Measurements from ENCODE around the gene ATP8A2. TPM values are rescaled to one million over a fixed set of nuclear protein-coding genes. Genes with fewer than 3 reads are reported as not detected.

ATP8A2 gene
- total RNA-seq, 4 donors from 2014 or later, result 0.18 to 11.6 (median 1.8) TPM

DNA sequence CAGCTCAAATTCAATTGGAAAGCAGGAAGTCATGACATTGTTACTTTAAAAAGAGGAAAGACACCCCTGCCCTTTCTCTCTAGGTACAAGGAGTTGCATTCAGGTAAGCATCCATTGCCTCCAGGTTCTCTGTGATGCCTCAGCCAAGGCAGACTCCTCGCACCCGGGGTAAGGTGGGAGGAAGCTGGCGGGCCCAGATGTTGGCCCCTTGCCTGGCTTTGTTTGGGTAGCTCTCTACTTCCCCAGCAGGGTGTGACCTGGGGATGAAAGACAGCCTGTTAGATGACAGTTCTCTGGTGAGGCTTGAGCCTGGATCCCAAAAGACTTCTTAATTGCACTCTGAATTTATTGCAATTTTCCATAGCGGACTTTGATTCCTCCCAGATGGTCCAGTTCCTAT is 654.4 kb downstream of the ATP8A2 start:
- Histone ChIP-seq H3K4me1 (no peaks in the 10 kb centered on the region), H3K27me3 (no peaks in the 10 kb centered on the region), H3K9me3 (peaks cover 0 to 2% (median 0%) of the 10 kb centered on the region in 4 donors), H3K36me3 (no peaks in the 10 kb centered on the region), H3K27ac (no peak overlapping the region), H3K4me3 (no peak overlapping the region)
- TF ChIP-seq, protein P1, sequence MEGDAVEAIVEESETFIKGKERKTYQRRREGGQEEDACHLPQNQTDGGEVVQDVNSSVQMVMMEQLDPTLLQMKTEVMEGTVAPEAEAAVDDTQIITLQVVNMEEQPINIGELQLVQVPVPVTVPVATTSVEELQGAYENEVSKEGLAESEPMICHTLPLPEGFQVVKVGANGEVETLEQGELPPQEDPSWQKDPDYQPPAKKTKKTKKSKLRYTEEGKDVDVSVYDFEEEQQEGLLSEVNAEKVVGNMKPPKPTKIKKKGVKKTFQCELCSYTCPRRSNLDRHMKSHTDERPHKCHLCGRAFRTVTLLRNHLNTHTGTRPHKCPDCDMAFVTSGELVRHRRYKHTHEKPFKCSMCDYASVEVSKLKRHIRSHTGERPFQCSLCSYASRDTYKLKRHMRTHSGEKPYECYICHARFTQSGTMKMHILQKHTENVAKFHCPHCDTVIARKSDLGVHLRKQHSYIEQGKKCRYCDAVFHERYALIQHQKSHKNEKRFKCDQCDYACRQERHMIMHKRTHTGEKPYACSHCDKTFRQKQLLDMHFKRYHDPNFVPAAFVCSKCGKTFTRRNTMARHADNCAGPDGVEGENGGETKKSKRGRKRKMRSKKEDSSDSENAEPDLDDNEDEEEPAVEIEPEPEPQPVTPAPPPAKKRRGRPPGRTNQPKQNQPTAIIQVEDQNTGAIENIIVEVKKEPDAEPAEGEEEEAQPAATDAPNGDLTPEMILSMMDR (IDR thresholded peaks at IDR 0.05), result no peak
- TF ChIP-seq POLR2A (IDR thresholded peaks at IDR 0.05), result no peak
- no peak for DNase-seq

DNA sequence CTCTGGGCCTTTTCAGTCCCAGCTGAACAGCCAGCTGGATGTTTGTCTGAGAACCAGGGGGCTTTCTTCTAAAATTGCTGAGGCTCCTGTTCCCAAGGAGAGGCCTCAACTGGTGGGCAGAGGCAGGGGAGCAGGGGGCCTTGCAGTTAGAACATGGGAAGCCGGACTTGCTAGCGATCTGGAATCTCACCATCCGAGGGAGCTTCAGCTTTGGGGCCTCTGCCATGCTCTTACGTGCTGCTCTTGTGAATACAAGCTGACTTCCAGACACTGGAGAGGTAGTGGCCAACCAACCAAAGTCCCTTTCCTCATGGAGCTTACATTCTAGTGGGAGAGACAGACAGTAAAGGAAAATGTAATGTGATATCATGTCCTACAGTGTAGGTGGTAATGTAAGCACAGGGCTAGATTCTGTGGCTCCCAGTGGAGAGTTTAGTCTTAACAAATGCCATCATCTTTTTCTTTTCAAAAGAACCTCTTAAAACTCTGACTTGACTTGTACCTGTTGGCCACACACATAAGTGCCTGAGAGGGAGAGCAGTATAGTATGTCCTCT is 657.9 kb downstream of the ATP8A2 start:
- no peak overlapping the region for H3K4me3 ChIP-seq
- TF ChIP-seq, protein P1 (IDR thresholded peaks at IDR 0.05), result no peak
- no peak for TF ChIP-seq POLR2A (IDR thresholded peaks at IDR 0.05)
- no peaks in the 10 kb centered on the region for H3K4me1 ChIP-seq
- peaks cover 0 to 5% (median 0%) of the 10 kb centered on the region in 4 donors for H3K9me3 ChIP-seq
- no peak for DNase-seq
- no peaks in the 10 kb centered on the region for H3K36me3 ChIP-seq
- no peak overlapping the region for H3K27ac ChIP-seq
- H3K27me3 ChIP-seq, result no peaks in the 10 kb centered on the region

DNA sequence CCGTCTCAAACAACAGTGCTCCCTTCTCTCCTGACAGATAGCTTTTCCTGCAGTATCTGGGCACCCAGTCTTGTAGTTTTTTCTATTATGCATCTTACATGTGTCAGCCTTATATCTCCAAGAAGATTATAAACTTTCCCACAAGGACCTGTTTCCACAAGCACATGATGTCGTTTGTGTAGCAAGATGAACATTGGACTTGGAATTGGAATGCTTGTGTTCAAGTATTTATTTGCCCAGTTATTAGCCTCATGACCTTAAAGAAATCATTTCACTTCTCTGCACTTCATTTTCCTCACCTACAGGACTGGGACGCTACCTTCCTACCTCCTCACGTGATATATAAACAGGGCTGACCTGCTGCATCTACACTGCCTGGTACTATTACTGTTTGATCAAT is 658.6 kb downstream of the ATP8A2 start:
- Histone ChIP-seq H3K27me3 (no peaks in the 10 kb centered on the region), H3K9me3 (peaks cover 0 to 5% (median 0%) of the 10 kb centered on the region in 4 donors), H3K27ac (no peak overlapping the region), H3K4me3 (no peak overlapping the region), H3K4me1 (no peaks in the 10 kb centered on the region), H3K36me3 (no peaks in the 10 kb centered on the region)
- DNase-seq, result no peak
- TF ChIP-seq POLR2A (IDR thresholded peaks at IDR 0.05), result no peak
- TF ChIP-seq, protein P1 (IDR thresholded peaks at IDR 0.05), result no peak

DNA sequence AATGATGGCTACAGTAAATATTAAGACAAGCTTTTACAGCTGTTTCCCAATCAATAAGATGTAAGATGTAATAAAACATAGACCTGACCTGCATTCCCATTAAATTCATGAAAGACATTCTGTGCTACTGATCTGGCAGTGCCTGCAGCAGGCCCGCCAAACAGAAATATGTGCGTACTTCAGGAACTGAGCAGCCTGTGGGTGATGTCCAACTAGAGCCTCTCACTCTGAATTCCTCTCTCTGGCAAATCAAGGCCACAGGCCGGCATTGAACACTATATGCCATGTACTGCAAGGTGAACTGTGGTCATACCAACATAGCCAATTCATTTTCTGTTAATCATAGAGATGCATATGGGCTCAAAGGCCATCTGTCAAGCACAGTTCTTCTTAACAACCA is 662.2 kb downstream of the ATP8A2 start:
- Histone ChIP-seq H3K27ac (no peak overlapping the region), H3K36me3 (no peaks in the 10 kb centered on the region), H3K9me3 (peaks cover 0 to 5% (median 0%) of the 10 kb centered on the region in 4 donors), H3K4me1 (no peaks in the 10 kb centered on the region), H3K27me3 (peaks cover 0 to 4% of the 10 kb centered on the region in 2 donors), H3K4me3 (no peak overlapping the region)
- DNase-seq, result no peak
- no peak for TF ChIP-seq POLR2A (IDR thresholded peaks at IDR 0.05)
- TF ChIP-seq, protein P1 (IDR thresholded peaks at IDR 0.05), result no peak

DNA sequence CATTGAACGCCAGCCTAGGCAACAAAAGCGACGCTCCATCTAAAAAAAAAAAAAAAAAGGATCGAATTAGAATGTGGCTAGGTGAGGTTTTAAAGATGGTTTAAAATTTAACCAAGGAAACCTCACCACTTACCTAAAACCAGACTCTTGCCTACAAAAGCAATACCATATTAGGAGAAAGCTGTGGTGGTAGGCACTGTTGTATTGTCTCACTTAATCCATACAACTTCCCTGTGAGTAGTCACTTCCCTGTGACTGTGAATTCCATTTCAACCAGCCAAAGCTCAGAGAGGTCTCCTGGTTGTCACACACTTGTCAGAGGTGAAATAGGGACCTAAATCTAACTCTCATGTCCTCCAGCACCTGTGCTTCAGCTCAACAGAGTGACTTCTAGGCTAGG is 664.6 kb downstream of the ATP8A2 start:
- H3K36me3 ChIP-seq, result no peaks in the 10 kb centered on the region
- DNase-seq, result no peak
- H3K27me3 ChIP-seq, result peaks cover 0 to 4% of the 10 kb centered on the region in 2 donors
- H3K4me3 ChIP-seq, result no peak overlapping the region
- no peak overlapping the region for H3K27ac ChIP-seq
- H3K4me1 ChIP-seq, result no peaks in the 10 kb centered on the region
- TF ChIP-seq, protein P1 (IDR thresholded peaks at IDR 0.05), result no peak
- no peak for TF ChIP-seq POLR2A (IDR thresholded peaks at IDR 0.05)
- H3K9me3 ChIP-seq, result peaks cover 0 to 1% (median 0%) of the 10 kb centered on the region in 4 donors

DNA sequence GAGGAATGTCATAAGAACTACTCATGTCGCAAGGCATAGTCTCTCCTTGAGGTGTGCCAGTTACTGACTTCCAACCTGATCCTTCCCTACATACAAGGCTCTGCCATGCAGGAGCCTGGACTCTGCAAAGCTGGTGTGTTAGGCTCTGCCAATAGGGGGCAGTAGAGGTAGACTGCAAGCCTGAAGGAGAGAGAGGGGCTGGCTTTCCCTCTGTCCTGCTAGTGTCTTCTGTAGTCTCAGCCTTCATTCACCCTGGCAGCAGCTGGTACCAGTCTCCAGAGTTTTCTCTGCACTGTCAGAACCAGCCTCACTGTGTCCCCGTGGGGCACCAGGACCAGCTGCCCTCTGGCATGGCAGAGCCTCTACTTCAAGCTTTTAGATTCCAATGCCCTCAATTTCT is 665.5 kb downstream of the ATP8A2 start:
- Histone ChIP-seq H3K9me3 (no peaks in the 10 kb centered on the region), H3K4me3 (no peak overlapping the region), H3K36me3 (no peaks in the 10 kb centered on the region), H3K27me3 (peaks cover 0 to 4% of the 10 kb centered on the region in 2 donors), H3K4me1 (no peaks in the 10 kb centered on the region), H3K27ac (no peak overlapping the region)
- TF ChIP-seq POLR2A (IDR thresholded peaks at IDR 0.05), result no peak
- TF ChIP-seq, protein P1 (IDR thresholded peaks at IDR 0.05), result no peak
- DNase-seq, result no peak
